ENCODE measurements around the gene MYRFL. TPM values are rescaled to one million over a fixed set of nuclear protein-coding genes. Genes with fewer than 3 reads are reported as not detected.
"Not testable (repeated sequence)": the region's sequence is repeated elsewhere in the genome, so short reads cannot be mapped to it uniquely, and the experiment has no call there.

The MYRFL gene
- total RNA-seq, 3 donors from 2014 or later: 1.3 TPM; not detected in 2

DNA sequence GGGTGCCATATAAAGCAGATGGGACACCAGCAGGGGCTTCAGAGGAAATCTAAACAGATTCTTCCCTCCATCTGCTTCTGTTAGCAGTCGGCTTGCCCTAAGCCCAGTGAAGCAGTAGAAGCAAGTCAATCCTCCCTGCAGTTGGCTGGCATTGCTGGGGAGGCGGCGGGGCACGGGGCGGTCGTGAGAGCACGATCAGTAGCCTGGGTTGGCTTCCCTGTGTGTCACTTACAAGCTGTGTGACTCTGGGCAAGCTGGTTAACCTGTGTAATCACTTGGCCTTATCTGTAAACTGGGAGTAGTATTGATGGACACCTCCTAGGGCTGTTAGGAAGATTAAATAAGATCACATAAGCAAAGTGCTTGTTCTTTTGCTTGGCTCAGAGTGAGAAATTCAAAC is 19.4 kb downstream of the MYRFL start:
- Histone ChIP-seq H3K27ac (no peak overlapping the region), H3K9me3 (no peaks in the 10 kb centered on the region), H3K4me1 (no peaks in the 10 kb centered on the region), H3K4me3 (no peak overlapping the region), H3K36me3 (no peaks in the 10 kb centered on the region), H3K27me3 (no peaks in the 10 kb centered on the region)
- intact Hi-C loops (cut with DNase I; ENCODE audit: low total_unique reads): no loop called here
- DNase-seq (ENCODE audit: low spot score in 2 of 2): no peak
- TF ChIP-seq, protein P1, sequence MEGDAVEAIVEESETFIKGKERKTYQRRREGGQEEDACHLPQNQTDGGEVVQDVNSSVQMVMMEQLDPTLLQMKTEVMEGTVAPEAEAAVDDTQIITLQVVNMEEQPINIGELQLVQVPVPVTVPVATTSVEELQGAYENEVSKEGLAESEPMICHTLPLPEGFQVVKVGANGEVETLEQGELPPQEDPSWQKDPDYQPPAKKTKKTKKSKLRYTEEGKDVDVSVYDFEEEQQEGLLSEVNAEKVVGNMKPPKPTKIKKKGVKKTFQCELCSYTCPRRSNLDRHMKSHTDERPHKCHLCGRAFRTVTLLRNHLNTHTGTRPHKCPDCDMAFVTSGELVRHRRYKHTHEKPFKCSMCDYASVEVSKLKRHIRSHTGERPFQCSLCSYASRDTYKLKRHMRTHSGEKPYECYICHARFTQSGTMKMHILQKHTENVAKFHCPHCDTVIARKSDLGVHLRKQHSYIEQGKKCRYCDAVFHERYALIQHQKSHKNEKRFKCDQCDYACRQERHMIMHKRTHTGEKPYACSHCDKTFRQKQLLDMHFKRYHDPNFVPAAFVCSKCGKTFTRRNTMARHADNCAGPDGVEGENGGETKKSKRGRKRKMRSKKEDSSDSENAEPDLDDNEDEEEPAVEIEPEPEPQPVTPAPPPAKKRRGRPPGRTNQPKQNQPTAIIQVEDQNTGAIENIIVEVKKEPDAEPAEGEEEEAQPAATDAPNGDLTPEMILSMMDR (IDR thresholded peaks at IDR 0.05): no peak
- TF ChIP-seq POLR2AphosphoS5 (IDR thresholded peaks at IDR 0.05) (no peak), POLR2A (IDR thresholded peaks at IDR 0.05) (no peak)

DNA sequence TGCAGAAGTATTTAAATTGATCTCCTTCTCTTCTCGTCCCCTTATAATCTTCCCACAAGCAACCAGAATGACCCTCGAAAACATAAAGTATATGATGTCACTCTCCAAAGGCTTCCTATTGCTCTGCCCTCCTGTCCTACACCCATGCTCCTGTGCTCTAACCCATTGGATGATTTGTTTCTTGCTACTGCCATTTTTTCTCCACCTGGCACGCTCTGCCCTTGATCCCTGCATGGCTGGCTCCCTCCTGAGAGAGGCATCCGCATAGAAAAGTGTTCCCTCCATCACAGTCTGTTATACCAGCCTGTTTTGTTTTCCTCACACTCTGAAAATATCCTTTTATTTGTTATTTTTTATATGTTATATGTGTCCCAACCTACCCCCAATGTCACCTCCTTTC is 19.8 kb downstream of the MYRFL start:
- DNase-seq (ENCODE audit: low spot score in 2 of 2): no peak
- intact Hi-C loops (cut with DNase I; ENCODE audit: low total_unique reads): no loop called here
- H3K9me3 ChIP-seq: no peaks in the 10 kb centered on the region
- H3K4me3 ChIP-seq: no peak overlapping the region
- no peaks in the 10 kb centered on the region for H3K27me3 ChIP-seq
- H3K27ac ChIP-seq: no peak overlapping the region
- no peaks in the 10 kb centered on the region for H3K36me3 ChIP-seq
- TF ChIP-seq POLR2AphosphoS5 (IDR thresholded peaks at IDR 0.05) (no peak), POLR2A (IDR thresholded peaks at IDR 0.05) (no peak)
- TF ChIP-seq, protein P1 (IDR thresholded peaks at IDR 0.05): no peak
- H3K4me1 ChIP-seq: no peaks in the 10 kb centered on the region

DNA sequence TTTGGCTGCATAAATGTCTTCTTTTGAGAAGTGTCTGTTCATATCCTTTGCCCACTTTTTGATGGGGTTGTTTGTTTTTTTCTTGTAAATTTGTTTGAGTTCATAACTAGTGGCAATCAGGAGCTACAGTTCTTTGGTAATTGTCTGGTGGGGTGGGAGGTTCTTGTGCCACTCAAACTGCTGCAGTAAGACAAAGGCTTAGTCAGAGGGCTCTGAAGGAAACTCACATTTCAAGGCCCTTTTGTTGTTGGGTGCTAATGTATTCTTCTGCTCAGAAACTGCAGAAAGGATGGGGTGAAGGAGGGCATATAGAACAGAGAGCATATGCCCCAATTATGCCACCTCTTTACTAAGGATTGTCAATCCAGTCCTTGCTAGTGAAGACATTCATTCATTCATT is 21.9 kb downstream of the MYRFL start:
- Histone ChIP-seq H3K27ac (no peak overlapping the region), H3K36me3 (no peaks in the 10 kb centered on the region), H3K9me3 (no peaks in the 10 kb centered on the region), H3K27me3 (no peaks in the 10 kb centered on the region), H3K4me1 (no peaks in the 10 kb centered on the region), H3K4me3 (no peak overlapping the region)
- intact Hi-C loops (cut with DNase I; ENCODE audit: low total_unique reads): no loop called here
- no peak for DNase-seq (ENCODE audit: low spot score in 2 of 2)
- TF ChIP-seq, protein P1 (IDR thresholded peaks at IDR 0.05): no peak
- TF ChIP-seq POLR2A (IDR thresholded peaks at IDR 0.05) (no peak), POLR2AphosphoS5 (IDR thresholded peaks at IDR 0.05) (no peak)

DNA sequence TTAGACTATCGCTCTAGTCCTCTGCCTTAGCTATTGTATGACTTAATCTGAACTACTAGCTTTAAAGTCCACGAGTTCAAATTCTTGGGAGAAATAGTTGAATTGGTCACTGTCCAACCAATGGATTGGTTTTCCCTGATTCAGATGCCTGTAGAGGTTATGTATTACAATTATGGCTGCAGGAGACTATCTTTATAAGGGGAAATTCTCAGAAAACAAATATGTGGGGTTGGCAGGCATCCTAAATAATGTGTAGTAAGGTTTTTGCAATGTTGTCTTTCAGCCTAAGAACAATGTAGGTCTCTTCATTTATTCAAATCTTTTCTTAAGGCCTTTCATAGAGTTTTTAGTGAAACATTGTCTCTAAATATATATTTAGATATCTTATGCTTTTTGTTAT is 26.9 kb downstream of the MYRFL start:
- Histone ChIP-seq H3K27me3 (no peaks in the 10 kb centered on the region), H3K4me3 (no peak overlapping the region), H3K4me1 (no peaks in the 10 kb centered on the region), H3K9me3 (no peaks in the 10 kb centered on the region), H3K27ac (no peak overlapping the region), H3K36me3 (no peaks in the 10 kb centered on the region)
- DNase-seq (ENCODE audit: low spot score in 2 of 2): no peak
- TF ChIP-seq POLR2AphosphoS5 (IDR thresholded peaks at IDR 0.05) (no peak), POLR2A (IDR thresholded peaks at IDR 0.05) (no peak)
- TF ChIP-seq, protein P1 (IDR thresholded peaks at IDR 0.05): no peak
- intact Hi-C loops (cut with DNase I; ENCODE audit: low total_unique reads): no loop called here

DNA sequence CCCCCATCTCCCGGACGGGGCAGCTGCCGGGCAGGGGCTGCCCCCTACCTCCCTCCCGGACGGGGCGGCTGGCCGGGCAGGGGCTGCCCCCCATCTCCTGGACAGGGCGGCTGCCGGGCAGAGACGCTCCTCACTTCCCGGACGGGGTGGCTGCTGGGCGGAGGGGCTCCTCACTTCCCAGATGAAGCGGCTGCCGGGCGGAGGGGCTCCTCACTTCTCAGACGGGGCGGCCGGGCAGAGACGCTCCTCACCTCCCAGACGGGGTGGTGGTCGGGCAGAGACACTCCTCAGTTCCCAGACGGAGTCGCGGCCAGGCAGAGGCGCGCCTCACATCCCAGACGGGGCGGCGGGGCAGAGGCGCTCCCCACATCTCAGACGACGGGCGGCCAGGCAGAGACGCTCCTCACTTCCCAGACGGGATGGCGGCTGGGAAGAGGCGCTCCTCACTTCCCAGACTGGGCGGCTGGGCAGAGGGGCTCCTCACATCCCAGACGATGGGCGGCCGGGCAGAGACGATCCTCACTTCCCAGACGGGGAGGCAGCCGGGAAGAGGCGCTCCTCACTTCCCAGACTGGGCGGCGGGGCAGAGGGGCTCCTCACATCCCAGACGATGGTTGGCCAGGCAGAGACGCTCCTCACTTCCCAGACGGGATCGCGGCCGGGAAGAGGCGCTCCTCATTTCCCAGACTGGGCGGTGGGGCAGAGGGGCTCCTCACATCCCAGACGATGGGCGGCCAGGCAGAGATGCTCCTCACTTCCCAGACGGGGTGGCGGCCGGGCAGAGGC is 28.3 kb downstream of the MYRFL start:
- H3K27ac ChIP-seq; H3K9me3 ChIP-seq; intact Hi-C loops (cut with DNase I; ENCODE audit: low total_unique reads); H3K4me3 ChIP-seq; H3K36me3 ChIP-seq; H3K27me3 ChIP-seq; DNase-seq (ENCODE audit: low spot score in 2 of 2); H3K4me1 ChIP-seq: not testable (repeated sequence)

Data from breast epithelium (tissue), 4 donors.